ENCODE data around the gene SPP1.
"Not testable (repeated sequence)": the region's sequence is repeated elsewhere in the genome, so short reads cannot be mapped to it uniquely, and the experiment has no call there.

The SPP1 gene

GRCh38 chr4:87975466-87975865, at the start of gene SPP1:
SPP1 (plus strand) TSS chr4:87975714; CDS start chr4:87976896, 1,182 bp downstream.
- DNase-seq = no peak

GRCh38 chr4:87926554-87927098, 48.9 kb upstream of the SPP1 start:
- DNase-seq = no peak

GRCh38 chr4:87930629-87931028, 44.9 kb upstream of the SPP1 start:
- DNase-seq = no peak

- no peak for DNase-seq
These were observed 43.6 kb upstream of the SPP1 start for GRCh38 chr4:87931932-87932331.

- no peak for DNase-seq
These were observed 42.8 kb upstream of the SPP1 start for GRCh38 chr4:87932718-87933141.

GRCh38 chr4:87933337-87933736, 42.2 kb upstream of the SPP1 start:
- DNase-seq = no peak

- no peak for DNase-seq
These were observed 41.3 kb upstream of the SPP1 start for GRCh38 chr4:87934157-87934704.

- DNase-seq = no peak
These were observed 40.5 kb upstream of the SPP1 start for GRCh38 chr4:87934973-87935372.

- DNase-seq = not testable (repeated sequence)
These were observed 39.6 kb upstream of the SPP1 start for GRCh38 chr4:87935954-87936353.

- no peak for DNase-seq
These were observed 38.0 kb upstream of the SPP1 start for GRCh38 chr4:87937523-87937922.

- DNase-seq = no peak
These were observed 36.8 kb upstream of the SPP1 start for GRCh38 chr4:87938746-87939145.

GRCh38 chr4:87939978-87940690, 35.4 kb upstream of the SPP1 start:
- no peak for DNase-seq

GRCh38 chr4:87940809-87941208, 34.7 kb upstream of the SPP1 start:
- DNase-seq = not testable (repeated sequence)

GRCh38 chr4:87941537-87942392, 33.7 kb upstream of the SPP1 start:
- DNase-seq = no peak

- DNase-seq = no peak
These were observed 31.8 kb upstream of the SPP1 start for GRCh38 chr4:87943660-87944149.

GRCh38 chr4:87944967-87945366, 30.5 kb upstream of the SPP1 start:
- no peak for DNase-seq

GRCh38 chr4:87946766-87947165, 28.7 kb upstream of the SPP1 start:
- no peak for DNase-seq

- DNase-seq = no peak
These were observed 27.9 kb upstream of the SPP1 start for GRCh38 chr4:87947381-87948160.

GRCh38 chr4:87949961-87950360, 25.6 kb upstream of the SPP1 start:
- DNase-seq = peak; percentile 38

- DNase-seq = peak; percentile 38
These were observed 25.0 kb upstream of the SPP1 start for GRCh38 chr4:87950493-87950892.

- no peak for DNase-seq
These were observed 24.5 kb upstream of the SPP1 start for GRCh38 chr4:87950936-87951511.

GRCh38 chr4:87953826-87954225, 21.7 kb upstream of the SPP1 start:
- no peak for DNase-seq
